K562 (cell line): ENCODE measurements around the gene GSK3B. TPM values are rescaled to one million over a fixed set of nuclear protein-coding genes. Genes with fewer than 3 reads are reported as not detected.

Source experiments
- ATAC-seq: fragments of 200-7000 bp; cut with Tn5 transposase; 3 replicates; pipeline ENCODE4 v1.9.1; 2020; ENCODE audit warnings: moderate library complexity
- BruUV-seq: library from RNA; stranded (reverse); fragments of 400-500 nt; replicated peaks from 2 replicates; lab custom pipeline; 2021; lab: Mats Ljungman, UMichigan
- CTCF ChIA-PET: fragments of 300-600 bp; formaldehyde crosslinking; extraction: SDS; loops from one replicate; lab custom pipeline; 2021; ENCODE audit warnings: low intra/inter-chr PET ratio; lab: Yijun Ruan, JAX
- POLR2A ChIA-PET: fragments of 300-600, 350-650 bp; sonication (Branson Sonifier 250); formaldehyde crosslinking; extraction: SDS; loops from one replicate; lab custom pipeline; 2021; ENCODE audit warnings: antibody characterized with exemption, inconsistent platforms; lab: Yijun Ruan, JAX
- DNase-seq, 4 experiments: peaks; one replicate each; pipeline versions ENCODE4 v3.0.0 to v3.0.0-alpha.2; 2011 to 2018; ENCODE audit warnings: low spot score in 3 of 4, mixed read lengths in 3 of 4; ENCODE audit errors: extremely low read depth in 1 of 4
- FAIRE-seq: peaks from 2 replicates; lab custom pipeline; 2011; peaks lifted over from hg19 to GRCh38; lab: Jason Lieb, UNC
- H2AFZ ChIP-seq: 2 replicates; pipeline ENCODE4 v1.6.0; 2011; ENCODE audit warnings: low read depth, low read length, control low read depth, inconsistent platforms
- H3K27ac ChIP-seq: fragments of 200-600 bp; 3 replicates; pipeline ENCODE4 v1.8.0; 2011; ENCODE audit warnings: low read depth, mild to moderate bottlenecking, control low read depth, inconsistent platforms, low read length, moderate library complexity, mixed read lengths; ENCODE audit errors: extremely low read depth
- H3K27me3 ChIP-seq, 2 experiments: fragments of 300-600 bp in 1 of 2; 2 replicates in 1 of 2; 3 replicates in 1 of 2; pipeline versions ENCODE4 v1.6.0 to v1.8.0; 2011; ENCODE audit warnings: inconsistent platforms in 2 of 2, low read length in 2 of 2, mild to moderate bottlenecking in 1 of 2, mixed read lengths in 1 of 2, moderate library complexity in 1 of 2; ENCODE audit not compliant: control insufficient read depth in 2 of 2, insufficient read depth in 2 of 2
- H3K36me3 ChIP-seq: fragments of 300-600 bp; 3 replicates; pipeline ENCODE4 v1.8.0; 2011; ENCODE audit warnings: mild to moderate bottlenecking, low read length, inconsistent platforms; ENCODE audit not compliant: control insufficient read depth, insufficient read depth
- H3K4me1 ChIP-seq, 2 experiments: fragments of 200-600 bp in 1 of 2; replicated peaks in 1 of 2; 2 replicates in 1 of 2; 3 replicates in 1 of 2; pipeline versions ENCODE4 v1.5.1 to v1.8.0; 2011; ENCODE audit warnings: inconsistent platforms in 2 of 2, low read length in 2 of 2, mild to moderate bottlenecking in 1 of 2, mixed read lengths in 1 of 2, moderate library complexity in 1 of 2; ENCODE audit not compliant: control insufficient read depth in 2 of 2, insufficient read depth in 2 of 2
- H3K4me2 ChIP-seq: 2 replicates; pipeline ENCODE4 v1.6.1; 2011; ENCODE audit warnings: low read length, control low read depth, inconsistent platforms, mixed read lengths; ENCODE audit not compliant: insufficient read depth
- H3K4me3 ChIP-seq: fragments of 200-600 bp; sonication (generic), shearing (Covaris generic); 2 replicates; pipeline ENCODE4 v1.5.1; 2016; ENCODE audit warnings: control low read depth, inconsistent platforms
- H3K79me2 ChIP-seq: fragments of 200-600 bp; 3 replicates; pipeline ENCODE4 v1.8.0; 2011; ENCODE audit warnings: low read length, inconsistent platforms; ENCODE audit not compliant: control insufficient read depth, insufficient read depth
- H3K9ac ChIP-seq, 2 experiments: 2 replicates each; pipeline versions ENCODE4 v1.6.0 to v1.6.1; 2011; ENCODE audit warnings: low read depth in 2 of 2, low read length in 2 of 2, control low read depth in 1 of 2, inconsistent platforms in 1 of 2, mild to moderate bottlenecking in 1 of 2, mixed read lengths in 1 of 2; ENCODE audit not compliant: insufficient read depth in 1 of 2
- H3K9me1 ChIP-seq: one replicate; pipeline ENCODE4 v1.6.0; 2011; ENCODE audit warnings: inconsistent platforms, mild to moderate bottlenecking, low read length, moderate library complexity; ENCODE audit not compliant: control insufficient read depth, insufficient read depth
- H3K9me3 ChIP-seq: replicated peaks from 2 replicates; pipeline ENCODE4 v1.5.1; 2011; ENCODE audit warnings: low read depth, low read length, inconsistent platforms; ENCODE audit not compliant: control insufficient read depth, insufficient read depth
- H4K20me1 ChIP-seq: replicated peaks from 2 replicates; pipeline ENCODE4 v1.6.1; 2011; ENCODE audit warnings: low read length, inconsistent platforms, mixed read lengths; ENCODE audit not compliant: control insufficient read depth, insufficient read depth
- AFF4 ChIP-seq: sonication (generic); formaldehyde crosslinking; IDR thresholded peaks from 2 replicates; pipeline ENCODE4 v1.8.0; 2023; ENCODE audit warnings: mild to moderate bottlenecking, missing genetic modification reagents
- CEBPB ChIP-seq: fragments of 450-650 bp; IDR thresholded peaks from 2 replicates; pipeline ENCODE4 v1.6.1; 2016; ENCODE audit warnings: missing genetic modification characterization, missing compliant biosample characterization
- CEBPG ChIP-seq, 3 experiments: fragments of 200-800 bp in 1 of 3; sonication (Bioruptor generic) in 1 of 3; sonication (generic) in 1 of 3; formaldehyde crosslinking in 1 of 3; IDR thresholded peaks in 2 of 3; conservative IDR thresholded peaks in 1 of 3; 2 replicates each; pipeline versions ENCODE4 v1.6.1 to v1.8.0; 2016 to 2022; ENCODE audit warnings: missing compliant biosample characterization in 2 of 3, missing genetic modification characterization in 2 of 3, mild to moderate bottlenecking in 1 of 3, missing genetic modification reagents in 1 of 3
- KAT8 ChIP-seq: fragments of 450-650 bp; IDR thresholded peaks from 2 replicates; pipeline ENCODE4 v1.6.1; 2016; ENCODE audit warnings: low read depth, mild to moderate bottlenecking
- POLR3A ChIP-seq: IDR thresholded peaks from 2 replicates; pipeline ENCODE4 v1.6.1; 2011; ENCODE audit warnings: borderline replicate concordance, mild to moderate bottlenecking, moderate library complexity; ENCODE audit not compliant: insufficient read length, insufficient read depth; ENCODE audit errors: extremely low read depth
- TAF1 ChIP-seq: IDR thresholded peaks from 2 replicates; pipeline ENCODE4 v1.6.1; 2011; ENCODE audit warnings: mild to moderate bottlenecking, low read length, moderate library complexity; ENCODE audit not compliant: insufficient read depth, control insufficient read depth, severe bottlenecking; ENCODE audit errors: extremely low read depth
- THAP12 ChIP-seq: fragments of 250-450 bp; sonication (Bioruptor Pico); IDR thresholded peaks from 2 replicates; pipeline ENCODE4 v1.9.0; 2021; ENCODE audit warnings: mild to moderate bottlenecking, inconsistent platforms
- WGBS: fragments of 100-300 bp; shearing (Covaris generic); methylation state at CpG from one replicate; pipeline ENCODE4 v1.1.6; 2016; ENCODE audit warnings: low coverage, mixed read lengths; ENCODE audit not compliant: insufficient coverage; ENCODE audit errors: missing lambda C conversion rate; 5-methylcytosine and 5-hydroxymethylcytosine counted together
- in situ Hi-C: fragments of 300-500 bp; cut with MboI; formaldehyde crosslinking; loops from 4 replicates; pipeline ENCODE4 v1.15.0; 2018; ENCODE audit warnings: inconsistent platforms, mixed read lengths
- intact Hi-C: fragments of 100-400 bp; cut with micrococcal nuclease; formaldehyde crosslinking; loops from 2 replicates; pipeline ENCODE4 v1.14.2; 2022
- polyA plus RNA-seq, 8 experiments: library from polyadenylated mRNA; depleted of rRNA in 4 of 8; stranded (reverse) in 5 of 8; unstranded in 3 of 8; fragments of >200 nt; fragmentation: Nextera tagmentation in 2 of 8; fragmentation: Illumina TruSeq in 1 of 8; extraction: Ambion mirVana in 2 of 8; extraction: Trizol in 1 of 8; gene quantifications; 2 replicates each; pipeline versions ENCODE4 v1.2.1 to v1.2.3, GENCODE V29; 2011 to 2014; ENCODE audit warnings: inconsistent platforms in 1 of 8, missing spikeins in 1 of 8
- total RNA-seq, 7 experiments: library from RNA; depleted of rRNA in 6 of 7; stranded (reverse); fragments of >200 nt in 6 of 7; fragmentation: Illumina TruSeq in 2 of 7; extraction: Trizol in 2 of 7; gene quantifications; 2 replicates each; pipeline versions ENCODE4 v1.2.1 to v1.2.3, GENCODE V29; 2011 to 2021; ENCODE audit warnings: low replicate concordance in 1 of 7

GSK3B gene
- total and polyA plus RNA-seq, 9 of the 15 experiments (the other 6 are each of a cell fraction or from before 2014, with no cell fraction given), result 4.7 to 25.0 (median 18.7) TPM

- Histone ChIP-seq H3K9me1 (no peaks in the 10 kb centered on the region), H3K79me2 (no peaks in the 10 kb centered on the region), H3K36me3 (no peaks in the 10 kb centered on the region), H2AFZ (no peak overlapping the region), H4K20me1 (no peaks in the 10 kb centered on the region), H3K27me3 (no peaks in the 10 kb centered on the region), H3K4me2 (no peak overlapping the region), H3K4me1 (no peaks in the 10 kb centered on the region), H3K9me3 (no peaks in the 10 kb centered on the region), H3K9ac (no peak overlapping the region), H3K27ac (no peak overlapping the region), H3K4me3 (no peak overlapping the region)
- no peak for TF ChIP-seq AFF4 (CRISPR knock-in tag)
- TF ChIP-seq KAT8, result no peak
- no peak for TF ChIP-seq POLR3A
- peak; percentile 73 for TF ChIP-seq CEBPB (tag)
- TF ChIP-seq THAP12 (CRISPR knock-in tag), result no peak
- TF ChIP-seq CEBPG (CRISPR knock-in tag; IDR thresholded peaks at IDR 0.05), result no peak
- TF ChIP-seq CEBPG (tag; conservative IDR thresholded peaks at IDR 0.05 in 1 of 2, IDR thresholded peaks at IDR 0.05 in 1 of 2), result peak; percentile 63 to 75
- no peak for TF ChIP-seq TAF1
- intact Hi-C loops, result no loop called here
- in situ Hi-C loops, result no loop called here
- POLR2A ChIA-PET, result no interaction called here
- ATAC-seq (no peak), FAIRE-seq (no peak), DNase-seq (no peak)
- CTCF ChIA-PET, result no interaction called here
- no TSS peak for BruUV-seq
- 0% methylated on average over 2 of the region's 4 CpGs for WGBS
These were observed 48.0 kb upstream of the GSK3B start for GRCh38 chr3:120142236-120142635.
